Stimulated activated CD4-positive, alpha-beta T cell treated with anti-CD3 and anti-CD28 coated beads, Interleukin-1b, Interleukin-23, amount 100 ng/mL, for 4 hours (primary cell): Measurements from ENCODE around the gene TNS1.

Source experiments
- DNase-seq, 2 donors: peaks; one replicate each; pipeline ENCODE4 v3.0.0-alpha.2; 2020; ENCODE audit warnings: low read depth in 2 of 2

Gene TNS1

GRCh38 chr2:217899231-217900009, 103.4 kb downstream of the TNS1 start:
- no peak for DNase-seq

DNA sequence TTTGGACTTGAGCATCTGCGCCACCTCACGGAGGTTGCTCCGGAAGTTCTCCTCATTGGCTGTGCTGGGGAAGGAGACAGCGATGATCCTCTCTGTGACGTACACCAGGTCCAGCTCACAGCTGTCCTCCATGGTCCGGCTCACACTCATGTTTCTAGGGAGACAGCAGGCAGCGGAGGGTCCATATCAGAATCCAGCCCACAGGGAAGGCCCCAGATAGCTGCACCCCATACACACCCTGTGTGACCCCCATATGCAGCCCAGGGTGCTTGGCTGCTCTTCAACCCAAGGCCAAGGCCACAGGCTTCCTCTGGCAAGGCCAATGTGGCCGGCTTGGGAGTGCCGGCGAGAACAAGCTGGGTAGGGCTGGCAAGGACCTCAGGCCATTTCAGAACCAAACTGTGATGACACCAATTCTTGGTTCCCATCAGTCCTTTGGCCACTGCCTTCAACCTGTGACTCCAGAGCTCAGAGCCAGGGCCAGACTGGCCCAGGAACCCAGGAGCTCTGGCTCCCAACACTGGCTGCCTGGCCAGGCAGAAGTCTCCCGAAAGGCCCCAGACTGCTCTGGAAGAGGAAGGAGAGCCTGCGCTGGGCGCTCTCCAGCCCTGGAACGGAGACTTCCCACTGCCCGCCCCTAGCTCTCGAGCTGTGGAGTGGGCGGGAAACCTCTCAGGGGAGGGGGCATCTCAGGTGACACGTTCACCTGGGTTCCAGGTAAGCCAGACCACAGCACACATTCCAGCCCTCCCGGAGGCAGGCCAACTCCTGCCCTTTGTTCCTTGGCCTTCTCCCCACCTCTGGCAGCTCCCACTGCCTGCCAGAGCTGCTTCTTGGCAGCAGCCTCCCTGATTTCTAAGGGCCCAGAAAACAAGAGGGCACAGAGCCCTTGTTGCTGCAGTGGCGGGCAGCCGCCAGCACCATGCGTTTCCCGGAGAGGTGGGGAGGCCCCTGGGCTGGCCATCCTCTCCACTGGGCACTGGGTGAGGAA, 104.7 kb downstream of the TNS1 start:
- DNase-seq, result no peak

GRCh38 chr2:217897091-217897715, 105.6 kb downstream of the TNS1 start:
- DNase-seq, result no peak

DNA sequence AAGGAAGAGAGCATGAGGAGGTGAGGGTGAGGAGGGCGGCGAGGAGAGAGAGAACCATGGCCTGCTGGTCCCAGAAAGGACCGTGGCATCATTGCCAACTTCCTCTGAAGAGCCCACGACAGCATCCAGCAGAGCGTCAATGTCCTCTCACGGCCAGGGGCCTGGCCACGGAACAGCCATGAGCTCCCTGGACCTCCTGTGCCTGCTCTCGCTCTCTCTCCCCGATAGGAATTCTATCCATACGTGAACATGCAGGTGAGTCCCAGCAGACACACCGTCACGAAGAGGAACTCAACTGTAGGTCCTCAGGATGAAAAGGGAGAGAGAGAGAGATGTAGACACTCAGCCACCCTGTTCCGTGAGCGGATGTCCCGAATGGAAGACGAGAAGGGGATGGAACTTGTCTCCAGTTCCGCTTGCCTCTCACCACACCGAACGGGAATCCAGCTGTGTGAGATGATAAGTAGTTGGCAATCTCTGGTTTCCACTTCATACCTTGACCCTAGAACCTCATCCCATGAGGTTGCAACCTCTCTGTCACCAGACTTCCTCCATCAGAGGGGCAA, 107.6 kb downstream of the TNS1 start:
- no peak for DNase-seq

DNA sequence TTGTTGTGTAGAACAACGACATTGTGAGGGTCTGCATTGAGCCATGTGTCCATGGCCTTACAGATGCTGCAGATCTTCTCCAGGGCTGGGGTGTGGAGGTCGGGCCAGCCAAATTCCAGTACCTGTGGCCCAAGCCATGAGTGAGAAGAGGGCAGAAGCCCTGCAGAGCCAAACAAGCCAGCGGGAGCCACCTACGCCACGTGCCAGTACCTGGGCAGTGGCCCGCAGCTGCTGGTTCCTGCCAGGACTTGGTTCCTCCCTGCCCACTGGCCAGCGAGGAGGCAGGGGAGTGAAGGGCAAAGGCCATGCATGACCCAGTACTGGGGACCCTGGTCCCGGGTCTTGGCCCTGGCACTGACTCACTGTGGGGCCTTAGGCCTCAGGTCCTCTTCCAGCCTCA, 109.4 kb downstream of the TNS1 start:
- DNase-seq, result no peak

- no peak for DNase-seq
Measured at GRCh38 chr2:217892560-217892959, 110.2 kb downstream of the TNS1 start.

DNA sequence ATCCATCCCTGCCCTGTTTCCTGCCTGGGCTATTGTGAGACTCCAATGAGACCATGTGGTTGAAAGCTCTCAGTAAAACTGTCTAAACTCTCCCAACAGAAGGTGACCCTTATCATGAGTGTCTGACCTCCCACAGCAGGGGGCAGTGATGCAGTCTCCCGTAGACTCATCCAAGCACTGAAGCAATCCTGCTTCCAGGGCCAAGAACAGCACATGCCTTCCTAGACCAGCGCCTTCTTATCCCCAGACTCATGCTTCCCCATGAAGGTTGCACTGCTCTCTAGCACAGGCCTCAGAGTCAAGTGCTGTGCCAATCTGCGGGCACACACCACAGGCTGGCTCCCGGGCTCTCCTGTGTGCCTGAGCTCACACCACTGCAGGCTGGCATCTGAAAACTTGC, 112.3 kb downstream of the TNS1 start:
- DNase-seq, result no peak

- DNase-seq, result no peak
Measured at GRCh38 chr2:217889656-217890055, 113.1 kb downstream of the TNS1 start.

DNA sequence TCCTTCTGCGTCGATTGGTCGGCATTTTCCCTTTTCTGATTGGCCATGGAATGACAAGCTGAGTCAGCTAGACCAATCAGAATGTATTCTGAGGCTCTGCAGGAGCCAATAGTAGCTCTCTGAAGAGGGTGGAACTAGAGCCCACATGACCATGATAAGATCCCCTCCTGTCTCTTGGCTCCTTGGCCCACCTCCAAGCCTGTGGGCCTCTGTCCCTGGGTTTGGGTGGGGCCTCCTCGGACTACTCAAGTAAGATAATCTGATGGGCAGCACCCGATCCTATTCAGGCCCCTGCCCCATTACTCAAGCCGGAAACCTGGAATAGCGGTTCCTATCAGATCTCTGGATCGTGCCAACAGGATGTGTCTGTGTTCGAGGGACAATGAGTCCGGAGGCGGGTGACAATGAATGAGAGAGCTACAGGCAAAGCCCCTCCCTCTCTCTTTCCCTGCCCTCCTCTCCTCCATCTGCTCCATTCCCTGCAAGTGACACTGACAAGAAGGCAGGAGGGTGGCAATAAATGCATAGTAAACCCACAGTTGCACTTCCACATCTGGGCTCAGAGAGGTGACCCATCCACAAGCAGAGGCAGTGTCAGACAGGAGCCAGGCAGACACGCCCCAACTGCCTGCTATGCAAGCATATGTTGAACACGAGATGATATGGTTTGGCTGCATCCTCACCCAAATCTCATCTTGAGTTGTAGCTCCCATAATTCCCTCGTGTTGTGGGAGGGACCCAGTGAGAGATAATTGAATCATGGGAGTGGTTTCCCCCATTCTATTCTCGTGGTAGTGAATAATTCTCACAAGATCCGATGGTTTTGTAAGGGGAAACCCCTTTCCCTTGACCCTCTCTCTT, 114.7 kb downstream of the TNS1 start:
- DNase-seq, result no peak

DNA sequence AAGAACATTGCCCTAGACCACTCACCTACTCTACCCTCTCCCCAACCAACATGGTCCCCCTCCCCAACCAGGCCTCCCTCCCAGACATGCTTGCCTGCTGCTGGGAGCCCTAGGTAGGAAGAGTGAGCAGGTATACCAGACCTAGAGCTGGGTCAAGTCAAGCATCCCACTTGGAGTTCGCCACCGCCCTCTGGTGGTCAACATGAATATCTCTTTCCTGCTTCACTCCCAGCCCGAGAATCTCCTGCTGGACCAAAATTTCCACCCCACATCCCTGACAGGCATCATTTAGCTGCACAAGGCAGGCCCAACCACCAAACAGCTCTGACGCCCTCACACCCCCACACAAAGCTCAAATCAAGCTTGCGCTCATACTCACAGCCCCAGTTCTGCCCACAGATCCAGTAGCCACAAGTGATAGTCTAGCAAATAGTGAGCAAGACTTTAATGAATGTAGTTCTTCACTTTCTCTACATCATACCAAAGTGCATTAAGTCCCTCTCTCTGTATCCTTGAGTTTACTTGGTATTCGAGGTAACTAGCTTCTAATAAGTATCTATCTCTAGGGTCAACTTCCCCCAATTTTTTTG, 116.0 kb downstream of the TNS1 start:
- DNase-seq, result peak; percentile 48 to 56

DNA sequence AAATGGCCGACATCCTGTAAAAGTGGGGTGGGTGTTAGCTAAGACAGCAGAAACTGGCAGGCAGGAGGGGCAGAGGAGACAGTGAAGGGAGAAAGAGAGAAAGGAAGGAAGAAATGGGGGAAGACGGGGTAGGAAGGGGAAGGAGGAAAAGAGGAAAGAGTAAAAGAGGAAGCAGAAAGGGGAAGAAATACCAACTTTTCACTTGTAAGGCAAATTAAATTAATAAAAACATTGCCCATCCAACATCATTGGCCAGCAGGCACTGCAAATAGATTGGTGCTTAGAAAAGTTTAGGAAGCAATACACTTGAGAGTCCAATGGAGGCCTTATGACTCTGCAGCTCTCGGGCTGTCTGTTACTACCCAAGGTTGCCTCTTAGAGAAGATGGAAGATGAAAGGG, 116.7 kb downstream of the TNS1 start:
- no peak for DNase-seq

DNA sequence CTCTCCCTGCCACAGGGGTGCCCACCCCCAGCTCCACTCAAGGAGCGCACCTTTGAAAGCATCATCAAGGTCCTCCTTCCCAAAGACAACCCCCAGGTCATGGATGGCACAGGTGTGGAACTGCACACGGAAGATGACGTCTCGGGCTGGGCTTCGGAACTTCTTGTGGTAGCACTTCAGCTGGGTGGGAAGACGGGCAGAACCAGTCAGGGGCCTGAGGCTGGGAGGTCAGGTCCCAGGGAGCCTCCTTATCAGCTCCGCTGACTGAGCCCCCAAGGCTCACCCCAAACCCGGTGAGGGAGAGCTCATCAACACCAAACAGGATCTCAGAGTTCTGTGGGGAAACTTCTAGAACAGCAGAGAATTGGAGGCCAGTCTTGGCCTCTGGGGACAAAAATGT, 117.8 kb downstream of the TNS1 start:
- DNase-seq, result no peak

GRCh38 chr2:217880891-217881290, 121.9 kb downstream of the TNS1 start:
- no peak for DNase-seq

GRCh38 chr2:217880287-217880889, 122.4 kb downstream of the TNS1 start:
- no peak for DNase-seq

GRCh38 chr2:217878915-217879590, 123.7 kb downstream of the TNS1 start:
- no peak for DNase-seq

GRCh38 chr2:217877866-217878265, 124.9 kb downstream of the TNS1 start:
- no peak for DNase-seq

- no peak for DNase-seq
Measured at GRCh38 chr2:217876253-217876570, 126.6 kb downstream of the TNS1 start.

DNA sequence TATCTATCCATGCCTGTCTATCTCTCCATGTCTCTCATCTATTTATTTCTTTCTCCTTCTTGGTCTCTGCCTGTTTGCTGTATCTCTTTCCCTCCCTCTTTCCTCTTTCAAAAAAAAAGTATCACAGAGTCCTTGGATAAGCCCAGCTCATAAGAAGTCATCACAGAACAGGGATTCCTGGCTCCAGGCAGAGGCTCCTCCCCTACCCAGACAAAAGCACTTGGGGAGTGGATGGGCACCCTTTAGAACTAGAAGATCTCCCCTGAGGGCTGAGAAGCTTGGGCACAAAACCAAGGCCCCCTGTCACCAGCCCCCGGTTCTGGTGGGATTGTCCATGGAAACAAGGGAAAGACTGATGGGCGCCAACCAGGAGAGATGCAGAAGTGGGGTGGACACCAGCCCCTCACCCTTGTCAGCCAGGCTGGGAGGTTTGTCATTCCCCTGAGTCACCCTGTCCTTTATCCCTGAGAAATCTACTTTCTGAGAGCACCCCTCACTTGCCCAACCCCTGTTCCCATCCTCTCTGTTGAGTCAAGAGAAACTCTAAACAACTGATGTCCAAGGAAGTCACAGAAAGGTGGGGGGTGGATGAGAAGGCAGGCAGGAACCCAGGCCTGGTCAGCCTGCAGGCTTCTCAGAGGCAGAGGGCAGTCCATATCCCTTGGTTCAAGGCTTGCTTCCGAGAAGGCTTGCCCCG, 127.1 kb downstream of the TNS1 start:
- no peak for DNase-seq

GRCh38 chr2:217875138-217875537, 127.7 kb downstream of the TNS1 start:
- no peak for DNase-seq
